ENCODE measurements around the gene PSTPIP2.

DNA sequence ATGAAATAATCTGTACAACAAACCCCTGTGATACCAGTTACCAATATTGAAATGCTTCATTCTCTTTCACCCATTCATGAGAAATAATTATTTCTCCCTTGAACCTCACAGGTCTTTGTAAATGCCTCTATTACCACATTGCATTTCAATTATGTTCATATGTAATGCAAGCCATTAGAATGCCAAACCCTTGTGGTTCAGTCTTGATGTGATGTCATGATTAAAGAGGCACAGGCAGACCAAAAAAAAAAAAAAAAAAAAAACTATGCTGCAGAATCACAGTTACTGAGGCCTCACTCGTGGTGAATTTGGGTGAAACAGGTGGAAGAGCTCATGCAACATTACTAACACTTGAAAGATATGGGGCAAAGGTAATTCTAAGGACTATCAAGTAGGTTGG, 95.5 kb downstream of the PSTPIP2 start:
- TF ChIP-seq POLR2AphosphoS5 (IDR thresholded peaks at IDR 0.05), result no peak
- TF ChIP-seq CTCF (IDR thresholded peaks at IDR 0.05 in 8 of 11, conservative IDR thresholded peaks at IDR 0.05 in 3 of 11), result no peak
- no peak for TF ChIP-seq POLR2A (IDR thresholded peaks at IDR 0.05)

Measured in spleen (tissue), 7 donors.